Common myeloid progenitor, CD34-positive (primary cell): ENCODE measurements around the gene TLK2.

Source experiments
- CTCF ChIA-PET: fragments of 350-600 bp; sonication (Branson Sonifier 250); formaldehyde crosslinking; loops from one replicate; lab custom pipeline; 2021; ENCODE audit warnings: antibody characterized with exemption; lab: Charles Lee
- POLR2A ChIA-PET: fragments of 350-600 bp; sonication (Branson Sonifier 250); formaldehyde crosslinking; loops from one replicate; lab custom pipeline; 2021; ENCODE audit warnings: antibody characterized with exemption; lab: Charles Lee
- DNase-seq, 3 donors: peaks; one replicate each; pipeline versions ENCODE4 v3.0.0 to v3.0.0-alpha.2; 2013
- H3K27ac ChIP-seq, 2 experiments: 1 replicate in 1 of 2; 2 replicates in 1 of 2; pipeline ENCODE4 v1.7.0; 2013; ENCODE audit warnings: inconsistent platforms in 2 of 2, low read length in 2 of 2, mild to moderate bottlenecking in 2 of 2, low read depth in 1 of 2, moderate library complexity in 1 of 2; ENCODE audit not compliant: severe bottlenecking in 2 of 2, insufficient read depth in 1 of 2, poor library complexity in 1 of 2
- H3K27me3 ChIP-seq, 5 experiments: replicated peaks in 2 of 5; 1 replicate in 3 of 5; 2 replicates in 2 of 5; pipeline versions ENCODE4 v1.6.1 to v1.7.0; 2013; ENCODE audit warnings: low read length in 4 of 5, mild to moderate bottlenecking in 2 of 5, moderate library complexity in 2 of 5, inconsistent platforms in 1 of 5; ENCODE audit not compliant: insufficient read depth in 5 of 5, control insufficient read depth in 4 of 5
- H3K36me3 ChIP-seq, 4 experiments: 1 replicate in 2 of 4; 2 replicates in 2 of 4; pipeline versions ENCODE4 v1.6.1 to v1.7.0; 2013; ENCODE audit warnings: low read length in 3 of 4, control low read depth in 1 of 4, mild to moderate bottlenecking in 1 of 4; ENCODE audit not compliant: control insufficient read depth in 4 of 4, insufficient read depth in 4 of 4
- H3K4me1 ChIP-seq, 4 experiments: 1 replicate in 3 of 4; 2 replicates in 1 of 4; pipeline versions ENCODE4 v1.6.1 to v1.7.1; 2013; ENCODE audit warnings: low read length in 3 of 4, mild to moderate bottlenecking in 3 of 4, control low read depth in 1 of 4, inconsistent platforms in 1 of 4, moderate library complexity in 1 of 4; ENCODE audit not compliant: control insufficient read depth in 4 of 4, insufficient read depth in 4 of 4; ENCODE audit errors: control extremely low read depth in 1 of 4
- H3K4me3 ChIP-seq, 7 experiments: 1 replicate in 4 of 7; 2 replicates in 3 of 7; pipeline versions ENCODE4 v1.5.1 to v1.7.0; 2013; ENCODE audit warnings: mild to moderate bottlenecking in 7 of 7, low read length in 6 of 7, moderate library complexity in 6 of 7, inconsistent platforms in 2 of 7, low read depth in 2 of 7, control low read depth in 1 of 7; ENCODE audit not compliant: insufficient read depth in 4 of 7, control insufficient read depth in 1 of 7; ENCODE audit errors: extremely low read depth in 1 of 7
- H3K9me3 ChIP-seq, 5 experiments: 1 replicate in 4 of 5; 2 replicates in 1 of 5; pipeline versions ENCODE4 v1.6.1 to v1.7.1; 2013; ENCODE audit warnings: low read length in 4 of 5, mild to moderate bottlenecking in 2 of 5, inconsistent platforms in 1 of 5, low read depth in 1 of 5, moderate library complexity in 1 of 5; ENCODE audit not compliant: control insufficient read depth in 4 of 5, insufficient read depth in 2 of 5; ENCODE audit errors: control extremely low read depth in 1 of 5
- WGBS: methylation state at CpG from one replicate; pipeline ENCODE4 v1.1.5; 2013; ENCODE audit not compliant: insufficient coverage; 5-methylcytosine and 5-hydroxymethylcytosine counted together

TLK2 gene

DNA sequence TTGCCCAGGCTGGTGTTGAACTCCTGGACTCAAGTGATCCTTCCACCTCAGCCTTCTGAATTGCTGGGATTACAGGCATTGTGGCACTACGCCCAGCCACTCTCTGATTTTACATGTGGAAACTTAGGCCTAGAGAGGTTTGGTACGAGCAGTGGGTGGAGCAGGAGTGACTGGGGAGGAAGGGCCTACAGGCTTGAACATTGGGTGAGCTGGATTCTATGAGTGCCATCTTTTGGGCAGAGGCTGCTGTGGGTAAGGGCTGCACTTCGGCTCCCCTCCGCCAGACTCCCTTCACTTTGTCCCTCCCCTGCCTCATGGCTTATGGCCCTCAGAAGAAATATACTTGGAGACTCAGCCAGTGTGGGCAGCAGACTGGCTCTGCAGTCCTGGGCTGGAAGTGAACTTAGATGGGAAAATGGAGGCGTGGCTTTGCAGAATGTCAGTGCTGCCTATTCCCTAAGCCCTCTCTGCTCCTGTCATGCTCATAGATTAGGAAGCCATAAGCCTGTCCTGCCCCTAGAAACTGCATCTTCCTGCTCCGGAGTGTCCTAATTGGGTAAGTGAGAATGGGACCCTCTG is 139.4 kb downstream of the TLK2 start:
- H3K27ac ChIP-seq = no peak overlapping the region
- H3K36me3 ChIP-seq = peaks cover 2 to 34% (median 27%) of the 10 kb centered on the region in 4 experiments
- ChIA-PET CTCF (interaction anchor here (1.4 to 1.5 kb wide), 2 partner anchors 10 to 19 kb away, joined by 3 to 4 read pairs; no protein-coding TSS in a partner anchor), POLR2A (interaction anchor here (0.6 kb wide), 1 partner anchor 51 kb away, joined by 3 read pairs; no protein-coding TSS in a partner anchor)
- H3K27me3 ChIP-seq = no peaks in the 10 kb centered on the region
- WGBS = 77% methylated on average over 5 of the region's 6 CpGs
- H3K9me3 ChIP-seq = no peaks in the 10 kb centered on the region
- peaks cover 0 to 5% (median 0%) of the 10 kb centered on the region in 4 experiments for H3K4me1 ChIP-seq
- DNase-seq = no peak
- no peak overlapping the region for H3K4me3 ChIP-seq

GRCh38 chr17:62618647-62619416 is 140.2 kb downstream of the TLK2 start:
- 89% methylated on average over 13 of the region's 17 CpGs for WGBS
- no peaks in the 10 kb centered on the region for H3K27me3 ChIP-seq
- ChIA-PET CTCF (interaction anchor here (1.1 to 1.5 kb wide), 3 partner anchors 10 to 18 kb away, joined by 3 to 4 read pairs (median 3); no protein-coding TSS in a partner anchor), POLR2A (no interaction called here)
- no peak for DNase-seq
- H3K4me3 ChIP-seq = no peak overlapping the region
- no peaks in the 10 kb centered on the region for H3K9me3 ChIP-seq
- H3K4me1 ChIP-seq = peaks cover 0 to 5% (median 0%) of the 10 kb centered on the region in 4 experiments
- peaks cover 2 to 34% (median 25%) of the 10 kb centered on the region in 4 experiments for H3K36me3 ChIP-seq
- H3K27ac ChIP-seq = no peak overlapping the region

DNA sequence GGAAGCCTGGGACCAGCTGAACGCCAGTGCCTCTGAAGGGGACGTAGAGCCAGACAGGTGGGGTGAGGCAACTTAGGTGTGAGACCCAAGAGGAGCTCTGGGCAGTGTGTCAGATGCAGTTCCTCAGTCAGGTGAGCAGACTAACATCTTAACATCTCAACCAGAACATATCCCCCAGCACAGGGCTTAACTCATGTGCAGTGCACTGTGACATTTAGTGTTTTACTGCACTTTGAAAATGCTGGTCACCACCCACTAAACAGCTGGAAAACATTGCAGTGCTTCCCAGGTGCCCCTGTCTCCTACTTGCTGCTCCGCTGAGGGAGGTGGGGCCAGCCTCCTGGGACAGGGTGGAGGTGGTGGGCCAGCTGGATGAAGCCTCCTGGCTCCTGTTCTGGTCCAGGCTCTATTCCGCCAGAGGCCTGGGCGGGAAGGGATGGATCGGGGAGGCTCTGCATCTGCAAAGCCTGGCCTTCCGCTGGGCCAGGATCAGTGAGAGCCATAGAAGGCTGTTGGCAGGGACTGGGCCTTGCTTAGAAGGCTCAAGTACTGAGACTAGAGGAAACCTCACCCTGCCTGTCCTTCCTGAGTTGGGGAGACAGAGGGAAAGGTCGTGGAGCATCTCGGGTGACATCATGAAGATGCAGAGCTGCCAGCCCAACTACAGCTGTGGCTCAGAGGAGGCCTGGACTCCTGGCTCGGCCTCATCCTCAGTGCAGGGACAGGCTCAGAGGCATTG is 141.0 kb downstream of the TLK2 start:
- Histone ChIP-seq H3K27ac (no peak overlapping the region), H3K4me3 (no peak overlapping the region), H3K9me3 (no peaks in the 10 kb centered on the region), H3K27me3 (no peaks in the 10 kb centered on the region), H3K36me3 (peaks cover 2 to 28% (median 19%) of the 10 kb centered on the region in 4 experiments), H3K4me1 (peaks cover 0 to 5% (median 0%) of the 10 kb centered on the region in 4 experiments)
- ChIA-PET POLR2A (no interaction called here), CTCF (interaction anchor here (1.1 to 1.5 kb wide), 2 partner anchors 9 to 16 kb away, joined by 3 to 4 read pairs; no protein-coding TSS in a partner anchor)
- DNase-seq = no peak
- 93% methylated on average over 10 of the region's 10 CpGs for WGBS

DNA sequence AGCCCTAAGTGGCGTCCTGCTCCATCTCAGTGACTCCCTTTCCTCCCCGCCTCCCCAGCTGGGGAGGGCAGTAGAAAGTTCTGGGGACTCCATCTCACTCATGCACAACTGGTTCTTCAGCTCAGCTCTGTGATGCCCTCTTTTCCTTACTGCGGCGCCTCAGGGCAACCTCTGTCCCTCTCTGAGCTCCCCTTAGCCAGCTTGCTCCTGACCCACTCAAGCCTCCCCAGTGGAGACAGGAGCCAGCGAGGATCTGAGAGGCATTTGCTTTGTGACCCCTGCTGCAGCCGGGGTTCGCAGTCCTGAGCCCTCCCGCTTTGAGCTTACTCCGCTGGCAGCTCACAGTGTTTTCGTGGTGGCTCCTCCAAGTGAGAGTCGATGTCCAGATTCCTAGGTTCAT is 142.6 kb downstream of the TLK2 start:
- no peak overlapping the region for H3K27ac ChIP-seq
- no peaks in the 10 kb centered on the region for H3K9me3 ChIP-seq
- no peak overlapping the region for H3K4me3 ChIP-seq
- peaks cover 0 to 18% (median 0%) of the 10 kb centered on the region in 4 experiments for H3K4me1 ChIP-seq
- peaks cover 0 to 5% (median 0%) of the 10 kb centered on the region in 5 experiments for H3K27me3 ChIP-seq
- WGBS = 88% methylated on average over 10 of the region's 11 CpGs
- peaks cover 0 to 12% (median 6%) of the 10 kb centered on the region in 4 experiments for H3K36me3 ChIP-seq
- ChIA-PET POLR2A (no interaction called here), CTCF (interaction anchor here (1.8 kb wide), 1 partner anchor 51 kb away, joined by 5 read pairs; no protein-coding TSS in a partner anchor)
- no peak for DNase-seq

- ChIA-PET CTCF (interaction anchor here (0.9 kb wide), 1 partner anchor 29 kb away, joined by 3 read pairs; no protein-coding TSS in a partner anchor), POLR2A (no interaction called here)
- Histone ChIP-seq H3K4me1 (peaks cover 0 to 47% (median 20%) of the 10 kb centered on the region in 4 experiments), H3K27ac (no peak overlapping the region), H3K36me3 (no peaks in the 10 kb centered on the region), H3K9me3 (no peaks in the 10 kb centered on the region), H3K27me3 (peaks cover 0 to 25% (median 0%) of the 10 kb centered on the region in 5 experiments), H3K4me3 (no peak overlapping the region)
- WGBS = 77% methylated on average over 19 of the region's 19 CpGs
- no peak for DNase-seq
These were observed 146.7 kb downstream of the TLK2 start for GRCh38 chr17:62625184-62625869.

- H3K4me3 ChIP-seq = no peak overlapping the region
- 98% methylated on average over 4 of the region's 4 CpGs for WGBS
- no peaks in the 10 kb centered on the region for H3K9me3 ChIP-seq
- peaks cover 0 to 25% (median 0%) of the 10 kb centered on the region in 5 experiments for H3K27me3 ChIP-seq
- ChIA-PET CTCF (interaction anchor here (0.9 kb wide), 1 partner anchor 28 kb away, joined by 3 read pairs; no protein-coding TSS in a partner anchor), POLR2A (no interaction called here)
- H3K4me1 ChIP-seq = peaks cover 0 to 47% (median 20%) of the 10 kb centered on the region in 4 experiments
- no peak for DNase-seq
- no peaks in the 10 kb centered on the region for H3K36me3 ChIP-seq
- no peak overlapping the region for H3K27ac ChIP-seq
These were observed 147.2 kb downstream of the TLK2 start for GRCh38 chr17:62625870-62626200.
